Ovary (tissue), 3 donors: ENCODE data around the gene NEMP2.

Experiments
- CTCF ChIP-seq, 3 donors: fragments of 450-650 bp in 2 of 3; fragments of 200-600 bp in 1 of 3; IDR thresholded peaks; one replicate each; pipeline versions ENCODE4 v1.5.1 to v1.8.0; 2016 to 2022; ENCODE audit warnings: antibody characterized with exemption in 3 of 3, mild to moderate bottlenecking in 1 of 3
- EP300 ChIP-seq: sonication (generic); formaldehyde crosslinking; IDR thresholded peaks from one replicate; pipeline ENCODE4 v1.6.1; 2017; ENCODE audit warnings: antibody characterized with exemption
- POLR2A ChIP-seq: fragments of 450-650 bp; IDR thresholded peaks from one replicate; pipeline ENCODE4 v1.6.1; 2017; ENCODE audit warnings: antibody characterized with exemption, mild to moderate bottlenecking, moderate library complexity
- donor health status: DM: no; HTN: no; CAD: no.

- TF ChIP-seq CTCF (IDR thresholded peaks at IDR 0.05) (no peak), POLR2A (no peak), EP300 (no peak)
These were observed 29.1 kb upstream of the NEMP2 start for GRCh38 chr2:190563646-190564045.
